A549 (cell line): ENCODE data around the gene UBR2. TPM values are rescaled to one million over a fixed set of nuclear protein-coding genes. Genes with fewer than 3 reads are reported as not detected.

ENCODE experiments used
- ATAC-seq, 2 experiments: fragments of 200-7000 bp in 1 of 2; fragments of >200 bp in 1 of 2; cut with Nextera tagmentation in 1 of 2; cut with Tn5 transposase in 1 of 2; 3 replicates each; pipeline versions ENCODE4 v1.8.0 to v1.9.1; 2018 to 2020; ENCODE audit warnings: mild to moderate bottlenecking in 1 of 2, moderate library complexity in 1 of 2
- CTCF ChIA-PET: fragments of 300-600 bp; sonication (Branson Sonifier 250); formaldehyde crosslinking; extraction: SDS; loops from one replicate; lab custom pipeline; 2021; ENCODE audit warnings: antibody characterized with exemption, inconsistent platforms; lab: Yijun Ruan, JAX
- POLR2A ChIA-PET: fragments of 350-600 bp; formaldehyde crosslinking; extraction: SDS; loops from one replicate; lab custom pipeline; 2021; ENCODE audit warnings: antibody characterized with exemption, inconsistent platforms; lab: Yijun Ruan, JAX
- DNase-seq, 2 experiments: peaks; one replicate each; pipeline versions ENCODE4 v3.0.0 to v3.0.0-alpha.2; 2011 to 2016; ENCODE audit warnings: low read depth in 1 of 2, low spot score in 1 of 2
- FAIRE-seq: peaks from 2 replicates; lab custom pipeline; 2011; peaks lifted over from hg19 to GRCh38; lab: Jason Lieb, UNC
- H3K27ac ChIP-seq, 2 experiments: fragments of >200 bp; sonication (Bioruptor Twin); formaldehyde crosslinking; 3 replicates each; pipeline ENCODE4 v1.5.1; 2016 to 2017
- H3K4me1 ChIP-seq: fragments of >200 bp; sonication (Bioruptor Twin); formaldehyde crosslinking; 3 replicates; pipeline ENCODE4 v1.6.1; 2016
- H3K4me2 ChIP-seq: fragments of >200 bp; sonication (Bioruptor Twin); formaldehyde crosslinking; 3 replicates; pipeline ENCODE4 v1.6.1; 2016
- H3K4me3 ChIP-seq: fragments of >200 bp; sonication (Bioruptor Twin); formaldehyde crosslinking; 3 replicates; pipeline ENCODE4 v1.5.1; 2016
- H3K9me3 ChIP-seq: fragments of >200 bp; sonication (Bioruptor Twin); formaldehyde crosslinking; 3 replicates; pipeline ENCODE4 v1.6.1; 2016
- ATOH8 ChIP-seq: fragments of 250-450 bp; sonication (Bioruptor Pico); IDR thresholded peaks from 2 replicates; pipeline ENCODE4 v1.5.0; 2020; ENCODE audit warnings: low read depth, mild to moderate bottlenecking, moderate library complexity
- CBX2 ChIP-seq: fragments of 200-600 bp; sonication (generic); IDR thresholded peaks from 2 replicates; pipeline ENCODE4 v1.6.1; 2016; ENCODE audit warnings: low read depth, mild to moderate bottlenecking, borderline replicate concordance
- CBX8 ChIP-seq: fragments of 200-600 bp; sonication (generic); IDR thresholded peaks from 2 replicates; pipeline ENCODE4 v1.6.1; 2016
- CEBPB ChIP-seq, 2 experiments: fragments of >200 bp in 1 of 2; sonication (Bioruptor Twin) in 1 of 2; formaldehyde crosslinking in 1 of 2; IDR thresholded peaks; 2 replicates each; pipeline ENCODE4 v1.6.1; 2012 to 2016
- CTCF ChIP-seq: fragments of >200 bp; sonication (Bioruptor Twin); formaldehyde crosslinking; IDR thresholded peaks from 3 replicates; pipeline ENCODE4 v1.5.1; 2016
- ELK1 ChIP-seq: fragments of 150-350 bp; IDR thresholded peaks from 2 replicates; pipeline ENCODE4 v1.6.1; 2014; ENCODE audit warnings: low read depth, mild to moderate bottlenecking, low read length
- GATA3 ChIP-seq: IDR thresholded peaks from 2 replicates; pipeline ENCODE4 v1.6.1; 2012; ENCODE audit warnings: borderline replicate concordance
- HES2 ChIP-seq: fragments of >200 bp; sonication (Bioruptor Twin); formaldehyde crosslinking; IDR thresholded peaks from 2 replicates; pipeline ENCODE4 v1.6.1; 2016
- HEYL ChIP-seq: fragments of 250-450 bp; sonication (Bioruptor Pico); IDR thresholded peaks from 2 replicates; pipeline ENCODE4 v1.8.0; 2021; ENCODE audit warnings: mild to moderate bottlenecking, moderate library complexity
- HMGXB4 ChIP-seq: fragments of 250-450 bp; sonication (Bioruptor Pico); IDR thresholded peaks from 2 replicates; pipeline ENCODE4 v1.5.0; 2021; ENCODE audit warnings: mild to moderate bottlenecking, moderate library complexity, borderline replicate concordance
- HOXA7 ChIP-seq: fragments of 250-450 bp; sonication (Bioruptor Pico); IDR thresholded peaks from 2 replicates; pipeline ENCODE4 v1.5.0; 2020; ENCODE audit warnings: mild to moderate bottlenecking, moderate library complexity
- JUN ChIP-seq, 2 experiments: fragments of >200 bp; sonication (Bioruptor Twin); formaldehyde crosslinking; IDR thresholded peaks; 2 replicates in 1 of 2; 3 replicates in 1 of 2; pipeline ENCODE4 v1.6.1; 2016 to 2017
- JUNB ChIP-seq: fragments of >200 bp; sonication (Bioruptor Twin); formaldehyde crosslinking; IDR thresholded peaks from 2 replicates; pipeline ENCODE4 v1.6.1; 2016
- MAFK ChIP-seq: fragments of 450-650 bp; IDR thresholded peaks from 2 replicates; pipeline ENCODE4 v1.6.1; 2014; ENCODE audit not compliant: partially characterized antibody
- MAX ChIP-seq: IDR thresholded peaks from 2 replicates; pipeline ENCODE4 v1.6.1; 2012
- MYC ChIP-seq: IDR thresholded peaks from 2 replicates; pipeline ENCODE4 v1.6.1; 2012; ENCODE audit warnings: mild to moderate bottlenecking, inconsistent platforms, low read length, improper control_type of control experiment, borderline replicate concordance
- NPAS2 ChIP-seq: fragments of 250-450 bp; sonication (Bioruptor Pico); IDR thresholded peaks from 2 replicates; pipeline ENCODE4 v1.8.0; 2022; ENCODE audit warnings: mild to moderate bottlenecking, moderate library complexity, borderline replicate concordance
- NR3C1 ChIP-seq: fragments of >200 bp; sonication (Bioruptor Twin); formaldehyde crosslinking; IDR thresholded peaks from 3 replicates; pipeline ENCODE4 v1.6.1; 2017
- PHF8 ChIP-seq: fragments of 200-600 bp; sonication (generic); IDR thresholded peaks from 2 replicates; pipeline ENCODE4 v1.6.1; 2016; ENCODE audit warnings: low read depth, mild to moderate bottlenecking, antibody characterized with exemption, moderate library complexity, borderline replicate concordance
- RCOR1 ChIP-seq: fragments of 150-350 bp; IDR thresholded peaks from 2 replicates; pipeline ENCODE4 v1.6.1; 2014; ENCODE audit warnings: antibody characterized with exemption, low read length, low read depth
- USF2 ChIP-seq: fragments of 450-650 bp; IDR thresholded peaks from 2 replicates; pipeline ENCODE4 v1.6.1; 2014; ENCODE audit warnings: antibody characterized with exemption
- WGBS: methylation state at CpG from one replicate; pipeline ENCODE4 v1.1.6; 2017; ENCODE audit errors: missing lambda C conversion rate; 5-methylcytosine and 5-hydroxymethylcytosine counted together
- polyA plus RNA-seq, 4 experiments: library from polyadenylated mRNA; depleted of rRNA in 3 of 4; stranded (reverse); fragments of >200 nt; fragmentation: RNase III in 1 of 4; extraction: RNeasy Plus Mini Kit Qiagen cat#74134 plus additional on column Dnase treatment in 1 of 4; gene quantifications; 2 replicates in 3 of 4; 3 replicates in 1 of 4; pipeline ENCODE4 v1.2.3, GENCODE V29; 2011 to 2017

The UBR2 gene
- polyA plus RNA-seq, 2 of the 4 experiments (the other 2 are of a cell fraction) = 5.5 to 15.2 TPM

- H3K4me1 ChIP-seq = peaks cover 16% of the 10 kb centered on the region
- TF ChIP-seq MYC (no peak), ELK1 (no peak), HOXA7 (CRISPR knock-in tag) (no peak), CBX8 (no peak), USF2 (no peak), MAX (no peak), HES2 (no peak), CTCF (no peak), ATOH8 (no peak), NR3C1 (no peak), RCOR1 (no peak), JUN (IDR thresholded peaks at IDR 0.05) (no peak), PHF8 (no peak), HEYL (CRISPR knock-in tag) (no peak)
- peak overlapping the region; percentile 36; the same call in 2 of the 3 replicates for H3K4me2 ChIP-seq
- peak overlapping the region in 1 of 2 experiments; percentile 17; a peak in 1 of 6 replicates for H3K27ac ChIP-seq
- ChIA-PET POLR2A (no interaction called here), CTCF (interaction anchor here (1.2 kb wide), 1 partner anchor 34 kb away, joined by 4 read pairs; no protein-coding TSS in a partner anchor)
- WGBS = 50% methylated on average over 1 of the region's 1 CpG
- FAIRE-seq = no peak
- H3K9me3 ChIP-seq = no peaks in the 10 kb centered on the region
- no peak for DNase-seq
- H3K4me3 ChIP-seq = no peak overlapping the region
- ATAC-seq = no peak
Observed at GRCh38 chr6:42627674-42628073, 63.8 kb downstream of the UBR2 start.

GRCh38 chr6:42628604-42629003 lies 64.8 kb downstream of the UBR2 start:
- DNase-seq = no peak
- ChIA-PET POLR2A (no interaction called here), CTCF (no interaction called here)
- no peak for ATAC-seq
- Histone ChIP-seq H3K4me2 (no peak overlapping the region), H3K4me1 (peaks cover 16% of the 10 kb centered on the region), H3K27ac (no peak overlapping the region), H3K4me3 (no peak overlapping the region), H3K9me3 (no peaks in the 10 kb centered on the region)
- WGBS = 90% methylated on average over 2 of the region's 2 CpGs
- TF ChIP-seq MAFK (peak; percentile 9), RCOR1 (no peak)
- no peak for FAIRE-seq

GRCh38 chr6:42629845-42630244 lies 66.0 kb downstream of the UBR2 start:
- CTCF ChIA-PET = no interaction called here

More at GRCh38 chr6:42629845-42630244, 66.0 kb downstream of the UBR2 start:
- 84% methylated on average over 5 of the region's 5 CpGs for WGBS
- ATAC-seq = no peak
- Histone ChIP-seq H3K4me2 (no peak overlapping the region), H3K9me3 (no peaks in the 10 kb centered on the region), H3K27ac (no peak overlapping the region), H3K4me3 (no peak overlapping the region), H3K4me1 (peaks cover 16% of the 10 kb centered on the region)
- FAIRE-seq = no peak
- POLR2A ChIA-PET = no interaction called here
- TF ChIP-seq HMGXB4 (CRISPR knock-in tag) (no peak), GATA3 (no peak), CTCF (no peak), JUNB (no peak), ELK1 (no peak), CBX2 (no peak), NPAS2 (CRISPR knock-in tag) (no peak), CEBPB (IDR thresholded peaks at IDR 0.05) (no peak)
- DNase-seq = no peak
